T-helper 2 cell treated with Interferon-gamma antibody and Interleukin-4, amounts not matched to agents 100 ng/mL and 5 ng/mL, for 36 hours (primary cell): Measurements from ENCODE around the gene TKTL2. TPM values are rescaled to one million over a fixed set of nuclear protein-coding genes. Genes with fewer than 3 reads are reported as not detected.
"Not testable (repeated sequence)": the region's sequence is repeated elsewhere in the genome, so short reads cannot be mapped to it uniquely, and the experiment has no call there.

ENCODE experiments used
- intact Hi-C: fragments of 100-400 bp; cut with micrococcal nuclease; formaldehyde crosslinking; loops from one replicate; pipeline ENCODE4 v1.15.1; 2023
- total RNA-seq: library from RNA; stranded (reverse); gene quantifications from 2 replicates; pipeline ENCODE4 v1.2.3, GENCODE V29; 2022

TKTL2 gene
- total RNA-seq, 1 donor from 2014 or later, result not detected

DNA sequence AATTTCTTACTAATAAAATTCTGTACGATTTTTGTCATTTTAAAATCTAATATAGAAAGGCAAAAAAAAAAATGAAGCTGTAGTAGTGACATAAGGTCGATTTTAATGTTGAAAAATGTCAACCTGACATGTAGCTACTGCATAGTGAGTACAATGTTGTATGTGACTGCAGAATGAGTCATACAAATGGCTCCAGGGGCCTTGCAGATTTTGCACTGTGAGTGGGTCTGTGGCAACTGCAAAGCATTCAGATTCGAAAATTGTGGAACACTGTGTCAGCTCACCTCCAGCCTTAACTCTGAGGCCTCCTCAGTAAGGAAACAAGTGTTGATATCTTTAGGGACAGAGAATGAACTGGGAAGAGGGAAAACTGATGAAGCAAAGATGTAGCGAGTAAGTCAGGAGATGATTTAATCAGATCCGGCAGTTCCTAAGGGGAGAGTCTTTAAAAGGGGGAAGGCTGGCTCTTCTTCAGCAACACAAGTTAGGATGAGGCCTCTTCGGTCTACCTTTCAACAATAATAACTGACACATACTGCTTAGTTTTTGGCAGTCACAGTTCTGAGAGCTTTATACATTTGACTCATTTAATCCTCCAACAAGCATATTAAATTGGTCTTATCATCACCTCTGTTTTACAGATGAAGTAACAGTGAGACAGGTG is 24.9 kb downstream of the TKTL2 start:
- intact Hi-C loops, result no loop called here

DNA sequence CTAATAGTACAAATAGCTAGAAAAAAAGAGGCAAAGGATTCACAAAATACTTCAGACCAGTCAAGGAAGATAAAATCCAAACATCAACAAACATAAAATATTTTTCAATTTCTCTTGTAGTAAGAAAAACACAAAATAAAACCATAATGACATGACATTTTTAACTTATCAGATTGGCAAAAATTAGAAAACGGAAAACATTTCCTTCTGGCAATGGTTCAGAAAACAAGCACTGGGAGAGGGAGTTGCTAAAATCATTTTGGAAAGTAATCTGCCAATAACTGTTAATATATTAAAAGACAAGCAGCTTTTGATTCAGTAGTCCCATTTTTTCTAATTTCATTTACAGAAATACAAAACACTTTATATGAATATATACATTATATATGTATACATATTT is 26.1 kb downstream of the TKTL2 start:
- intact Hi-C loops, result no loop called here

GRCh38 chr4:163447023-163447422 is 26.5 kb downstream of the TKTL2 start:
- intact Hi-C loops, result not testable (repeated sequence)

DNA sequence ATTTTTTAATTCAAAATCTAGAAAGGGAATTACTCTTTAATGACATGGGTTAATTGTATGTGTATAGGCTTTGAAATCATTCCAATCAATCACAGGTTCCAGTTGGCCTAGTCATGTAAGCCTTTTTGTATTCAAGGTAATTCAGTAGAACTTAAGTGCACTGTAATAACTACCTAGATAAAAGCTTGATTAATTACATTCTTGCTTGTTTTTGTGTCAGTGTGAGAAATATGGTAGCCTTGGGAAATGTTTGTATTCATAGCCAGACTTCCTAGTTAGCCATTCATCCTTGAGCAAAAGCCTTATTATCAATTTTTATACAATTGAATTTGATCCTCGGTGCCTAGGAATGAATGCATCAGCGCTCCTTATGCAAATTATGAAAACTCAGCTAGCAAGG is 33.5 kb downstream of the TKTL2 start:
- intact Hi-C loops, result no loop called here

Other genes starting within 250 kb of the TKTL2 start
- gene NPY1R, start 141.2 kb downstream of the TKTL2 start, total RNA-seq, result not detected in 2 replicates
- gene NPY5R, start 129.9 kb downstream of the TKTL2 start, total RNA-seq, result not detected in 2 replicates
- gene TMA16, start 20.9 kb upstream of the TKTL2 start, total RNA-seq, result 44.4 and 49.9 TPM in 2 replicates